Osteocyte (in vitro differentiated cells): ENCODE measurements around the gene NMS. TPM values are rescaled to one million over a fixed set of nuclear protein-coding genes. Genes with fewer than 3 reads are reported as not detected.

ENCODE experiments used
- DNase-seq: peaks from one replicate; pipeline ENCODE4 v3.0.0; 2021; ENCODE audit warnings: mixed read lengths; ENCODE audit not compliant: unreplicated experiment; ENCODE audit errors: extremely low spot score
- H3K27ac Mint-ChIP-seq: one replicate; pipeline ENCODE4 v1.8.0; 2021; ENCODE audit warnings: mild to moderate bottlenecking, mixed read lengths; ENCODE audit not compliant: unreplicated experiment
- H3K27me3 Mint-ChIP-seq: one replicate; pipeline ENCODE4 v1.8.0; 2021; ENCODE audit warnings: mixed read lengths; ENCODE audit not compliant: unreplicated experiment
- H3K36me3 Mint-ChIP-seq: one replicate; pipeline ENCODE4 v1.8.0; 2021; ENCODE audit warnings: mixed read lengths; ENCODE audit not compliant: unreplicated experiment
- H3K4me1 Mint-ChIP-seq: one replicate; pipeline ENCODE4 v1.8.0; 2021; ENCODE audit warnings: mixed read lengths; ENCODE audit not compliant: unreplicated experiment
- H3K4me3 Mint-ChIP-seq: one replicate; pipeline ENCODE4 v1.8.0; 2021; ENCODE audit warnings: mild to moderate bottlenecking, moderate library complexity, mixed read lengths; ENCODE audit not compliant: unreplicated experiment
- H3K9me3 Mint-ChIP-seq: one replicate; pipeline ENCODE4 v1.8.0; 2021; ENCODE audit warnings: mixed read lengths; ENCODE audit not compliant: unreplicated experiment
- total RNA-seq: library from RNA; stranded (reverse); gene quantifications from 2 replicates; pipeline ENCODE4 v1.2.1, GENCODE V29; 2021
- TF ChIP-seq, protein P1 (sequence below): fragments of 200-600 bp; sonication (generic); IDR thresholded peaks from 2 replicates; pipeline ENCODE4 v1.5.0; 2021; ENCODE audit warnings: antibody characterized with exemption, mild to moderate bottlenecking, moderate library complexity

The NMS gene
- total RNA-seq, 1 donor from 2014 or later: not detected

GRCh38 chr2:100484390-100484789, 14.1 kb downstream of the NMS start:
- no peak overlapping the region for H3K27ac Mint-ChIP-seq
- TF ChIP-seq, protein P1, sequence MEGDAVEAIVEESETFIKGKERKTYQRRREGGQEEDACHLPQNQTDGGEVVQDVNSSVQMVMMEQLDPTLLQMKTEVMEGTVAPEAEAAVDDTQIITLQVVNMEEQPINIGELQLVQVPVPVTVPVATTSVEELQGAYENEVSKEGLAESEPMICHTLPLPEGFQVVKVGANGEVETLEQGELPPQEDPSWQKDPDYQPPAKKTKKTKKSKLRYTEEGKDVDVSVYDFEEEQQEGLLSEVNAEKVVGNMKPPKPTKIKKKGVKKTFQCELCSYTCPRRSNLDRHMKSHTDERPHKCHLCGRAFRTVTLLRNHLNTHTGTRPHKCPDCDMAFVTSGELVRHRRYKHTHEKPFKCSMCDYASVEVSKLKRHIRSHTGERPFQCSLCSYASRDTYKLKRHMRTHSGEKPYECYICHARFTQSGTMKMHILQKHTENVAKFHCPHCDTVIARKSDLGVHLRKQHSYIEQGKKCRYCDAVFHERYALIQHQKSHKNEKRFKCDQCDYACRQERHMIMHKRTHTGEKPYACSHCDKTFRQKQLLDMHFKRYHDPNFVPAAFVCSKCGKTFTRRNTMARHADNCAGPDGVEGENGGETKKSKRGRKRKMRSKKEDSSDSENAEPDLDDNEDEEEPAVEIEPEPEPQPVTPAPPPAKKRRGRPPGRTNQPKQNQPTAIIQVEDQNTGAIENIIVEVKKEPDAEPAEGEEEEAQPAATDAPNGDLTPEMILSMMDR: no peak
- H3K36me3 Mint-ChIP-seq: no peaks in the 10 kb centered on the region
- H3K4me3 Mint-ChIP-seq: no peak overlapping the region
- DNase-seq: no peak
- H3K9me3 Mint-ChIP-seq: peaks cover 7% of the 10 kb centered on the region
- peaks cover 16% of the 10 kb centered on the region for H3K27me3 Mint-ChIP-seq
- H3K4me1 Mint-ChIP-seq: no peaks in the 10 kb centered on the region

- H3K27ac Mint-ChIP-seq: no peak overlapping the region
- H3K36me3 Mint-ChIP-seq: no peaks in the 10 kb centered on the region
- H3K9me3 Mint-ChIP-seq: peaks cover 7% of the 10 kb centered on the region
- H3K4me1 Mint-ChIP-seq: no peaks in the 10 kb centered on the region
- H3K27me3 Mint-ChIP-seq: peaks cover 18% of the 10 kb centered on the region
- H3K4me3 Mint-ChIP-seq: no peak overlapping the region
- DNase-seq: no peak
- TF ChIP-seq, protein P1: no peak
Observed at GRCh38 chr2:100485396-100485795, 15.1 kb downstream of the NMS start.

GRCh38 chr2:100494712-100495111, 24.4 kb downstream of the NMS start:
- Mint-ChIP-seq H3K27me3 (peaks cover 31% of the 10 kb centered on the region), H3K9me3 (no peaks in the 10 kb centered on the region), H3K4me1 (no peaks in the 10 kb centered on the region), H3K36me3 (no peaks in the 10 kb centered on the region), H3K27ac (no peak overlapping the region), H3K4me3 (no peak overlapping the region)
- TF ChIP-seq, protein P1: no peak
- DNase-seq: peak; percentile 48

- no peak for DNase-seq
- Mint-ChIP-seq H3K27me3 (peaks cover 26% of the 10 kb centered on the region), H3K9me3 (peaks cover 22% of the 10 kb centered on the region), H3K4me1 (no peaks in the 10 kb centered on the region), H3K4me3 (no peak overlapping the region), H3K36me3 (no peaks in the 10 kb centered on the region), H3K27ac (no peak overlapping the region)
- TF ChIP-seq, protein P1: no peak
Observed at GRCh38 chr2:100502782-100503181, 32.5 kb downstream of the NMS start.

- no peak overlapping the region for H3K4me3 Mint-ChIP-seq
- TF ChIP-seq, protein P1: no peak
- peaks cover 28% of the 10 kb centered on the region for H3K9me3 Mint-ChIP-seq
- no peaks in the 10 kb centered on the region for H3K4me1 Mint-ChIP-seq
- no peak overlapping the region for H3K27ac Mint-ChIP-seq
- H3K27me3 Mint-ChIP-seq: peaks cover 35% of the 10 kb centered on the region
- no peaks in the 10 kb centered on the region for H3K36me3 Mint-ChIP-seq
- no peak for DNase-seq
Observed at GRCh38 chr2:100504542-100504941, 34.3 kb downstream of the NMS start.
